GM12864 (cell line): Measurements from ENCODE around the gene PALLD.

Experiments
- DNase-seq: peaks from one replicate; pipeline ENCODE4 v3.0.0-alpha.2; 2011; ENCODE audit warnings: low read depth
- H3K4me3 ChIP-seq: 2 replicates; pipeline ENCODE4 v1.5.1; 2011; ENCODE audit warnings: mild to moderate bottlenecking, low read depth, low read length, control low read depth
- CTCF ChIP-seq: IDR thresholded peaks from 2 replicates; pipeline ENCODE4 v1.5.1; 2011; ENCODE audit warnings: low read depth, mild to moderate bottlenecking, moderate library complexity, low read length, control low read depth, inconsistent platforms; ENCODE audit errors: missing control alignments

PALLD gene

GRCh38 chr4:168609369-168609768, 112.5 kb downstream of the PALLD start:
- no peak overlapping the region for H3K4me3 ChIP-seq

GRCh38 chr4:168610911-168611530, 114.2 kb downstream of the PALLD start:
- no peak for TF ChIP-seq CTCF

More at GRCh38 chr4:168609369-168609768, 112.5 kb downstream of the PALLD start:
- no peak for TF ChIP-seq CTCF
- DNase-seq, result no peak

DNA sequence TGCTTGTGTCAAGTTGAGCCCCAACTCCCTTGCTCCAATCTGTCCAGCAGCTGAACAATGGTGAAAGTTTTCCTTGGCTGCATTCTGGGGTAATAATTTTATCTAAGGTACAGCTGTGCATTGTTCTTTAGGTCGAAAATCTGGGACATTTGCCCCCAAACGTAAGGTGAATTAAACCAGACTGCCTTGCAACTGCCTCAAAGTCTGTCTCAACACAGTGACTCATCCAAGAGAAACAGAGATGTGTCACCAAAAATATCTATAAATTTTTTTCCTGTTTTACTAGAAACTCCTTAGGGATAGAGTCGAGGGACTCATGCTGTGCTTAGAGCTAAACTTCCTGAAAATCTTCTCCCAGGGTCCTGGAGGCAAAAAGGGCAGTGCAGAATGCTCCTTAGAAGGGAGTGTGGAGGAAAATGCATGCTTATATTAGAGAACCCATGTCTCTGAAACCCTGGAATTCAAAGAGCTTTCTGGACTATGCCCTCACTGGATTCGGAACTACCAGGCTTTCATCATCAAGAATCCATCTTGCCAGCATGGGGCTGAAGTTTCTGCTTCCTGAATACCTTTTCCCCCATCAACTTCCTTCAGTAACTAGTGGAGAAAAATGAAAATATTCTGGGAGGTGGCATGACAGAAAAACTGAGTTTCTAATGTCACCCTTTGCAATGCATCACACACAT, 115.7 kb downstream of the PALLD start:
- H3K4me3 ChIP-seq, result no peak overlapping the region
- TF ChIP-seq CTCF, result no peak
- DNase-seq, result no peak

More at GRCh38 chr4:168610911-168611530, 114.2 kb downstream of the PALLD start:
- H3K4me3 ChIP-seq, result no peak overlapping the region
- no peak for DNase-seq

- H3K4me3 ChIP-seq, result no peak overlapping the region
- no peak for DNase-seq
- TF ChIP-seq CTCF, result no peak
Observed at GRCh38 chr4:168613869-168614268, 117.0 kb downstream of the PALLD start.

GRCh38 chr4:168614281-168615057, 117.6 kb downstream of the PALLD start:
- no peak for DNase-seq
- no peak for TF ChIP-seq CTCF
- no peak overlapping the region for H3K4me3 ChIP-seq

GRCh38 chr4:168615294-168616065, 118.6 kb downstream of the PALLD start:
- no peak overlapping the region for H3K4me3 ChIP-seq
- DNase-seq, result no peak
- TF ChIP-seq CTCF, result no peak
